ENCODE measurements around the gene NHLH1. TPM values are rescaled to one million over a fixed set of nuclear protein-coding genes. Genes with fewer than 3 reads are reported as not detected.
A peak's percentile ranks its signal among the peaks of the same experiment; 100 is the strongest.

The NHLH1 gene
- total and polyA plus RNA-seq, 5 donors from 2014 or later, result 0.06 TPM; not detected in 4

- Histone ChIP-seq H3K36me3 (ENCODE audit: control insufficient read depth, insufficient read depth, low read length) (peaks cover 56% of the 10 kb centered on the region), H3K27me3 (ENCODE audit: control insufficient read depth, insufficient read depth, low read length) (no peaks in the 10 kb centered on the region), H3K9me3 (ENCODE audit: control insufficient read depth in 2 of 2, low read length in 2 of 2) (no peaks in the 10 kb centered on the region), H3K27ac (ENCODE audit: insufficient read depth, low read length, poor library complexity, severe bottlenecking) (no peak overlapping the region), H3K4me3 (ENCODE audit: low read depth, low read length) (no peak overlapping the region), H3K4me1 (ENCODE audit: control insufficient read depth, insufficient read depth, low read length, poor library complexity, severe bottlenecking) (peaks cover 16% of the 10 kb centered on the region)
- Mint-ChIP-seq H3K4me1 (peaks cover 14 to 50% (median 35%) of the 10 kb centered on the region in 4 donors), H3K27me3 (peaks cover 4% of the 10 kb centered on the region), H3K9me3 (peaks cover 0 to 2% (median 0%) of the 10 kb centered on the region in 7 donors), H3K27ac (no peak overlapping the region), H3K36me3 (peaks cover 36% of the 10 kb centered on the region), H3K4me3 (peak overlapping the region in 1 of 4 donors; percentile 71)
- no peak for ATAC-seq (ENCODE audit: low read depth in 2 of 2)
- no peak for DNase-seq
Observed at GRCh38 chr1:160346958-160347357, 19.9 kb upstream of the NHLH1 start.

GRCh38 chr1:160351629-160352028 is 15.2 kb upstream of the NHLH1 start:
- ATAC-seq (ENCODE audit: low read depth in 2 of 2), result no peak

GRCh38 chr1:160352555-160352954 is 14.3 kb upstream of the NHLH1 start:
- ATAC-seq (ENCODE audit: low read depth in 2 of 2) (no peak), DNase-seq (no peak)
- H3K4me1 ChIP-seq (ENCODE audit: control insufficient read depth, insufficient read depth, low read length, poor library complexity, severe bottlenecking), result no peaks in the 10 kb centered on the region
- no peak overlapping the region for H3K4me3 ChIP-seq (ENCODE audit: low read depth, low read length)
- H3K27ac ChIP-seq (ENCODE audit: insufficient read depth, low read length, poor library complexity, severe bottlenecking), result no peak overlapping the region
- H3K9me3 ChIP-seq (ENCODE audit: control insufficient read depth in 2 of 2, low read length in 2 of 2), result no peaks in the 10 kb centered on the region
- no peak overlapping the region for H3K27ac Mint-ChIP-seq
- no peaks in the 10 kb centered on the region for H3K27me3 Mint-ChIP-seq
- H3K36me3 ChIP-seq (ENCODE audit: control insufficient read depth, insufficient read depth, low read length), result peaks cover 97% of the 10 kb centered on the region
- peaks cover 0 to 11% (median 4%) of the 10 kb centered on the region in 4 donors for H3K4me1 Mint-ChIP-seq
- peaks cover 66% of the 10 kb centered on the region for H3K36me3 Mint-ChIP-seq
- no peaks in the 10 kb centered on the region for H3K27me3 ChIP-seq (ENCODE audit: control insufficient read depth, insufficient read depth, low read length)
- no peaks in the 10 kb centered on the region for H3K9me3 Mint-ChIP-seq
- H3K4me3 Mint-ChIP-seq, result peak overlapping the region in 1 of 4 donors; percentile 32

More at GRCh38 chr1:160351629-160352028, 15.2 kb upstream of the NHLH1 start:
- Histone ChIP-seq H3K4me1 (ENCODE audit: control insufficient read depth, insufficient read depth, low read length, poor library complexity, severe bottlenecking) (no peaks in the 10 kb centered on the region), H3K36me3 (ENCODE audit: control insufficient read depth, insufficient read depth, low read length) (peaks cover 95% of the 10 kb centered on the region), H3K27me3 (ENCODE audit: control insufficient read depth, insufficient read depth, low read length) (no peaks in the 10 kb centered on the region), H3K27ac (ENCODE audit: insufficient read depth, low read length, poor library complexity, severe bottlenecking) (no peak overlapping the region), H3K4me3 (ENCODE audit: low read depth, low read length) (no peak overlapping the region), H3K9me3 (ENCODE audit: control insufficient read depth in 2 of 2, low read length in 2 of 2) (no peaks in the 10 kb centered on the region)
- Mint-ChIP-seq H3K4me3 (no peak overlapping the region), H3K27me3 (no peaks in the 10 kb centered on the region), H3K36me3 (peaks cover 65% of the 10 kb centered on the region), H3K4me1 (peaks cover 5 to 21% (median 11%) of the 10 kb centered on the region in 4 donors), H3K9me3 (no peaks in the 10 kb centered on the region), H3K27ac (no peak overlapping the region)
- DNase-seq, result no peak

GRCh38 chr1:160353223-160353622 is 13.6 kb upstream of the NHLH1 start:
- Mint-ChIP-seq H3K36me3 (peaks cover 68% of the 10 kb centered on the region), H3K27me3 (no peaks in the 10 kb centered on the region), H3K4me3 (no peak overlapping the region), H3K27ac (peak overlapping the region in 1 of 3 donors; percentile 38), H3K4me1 (peaks cover 0 to 6% (median 4%) of the 10 kb centered on the region in 4 donors), H3K9me3 (no peaks in the 10 kb centered on the region)
- Histone ChIP-seq H3K27ac (ENCODE audit: insufficient read depth, low read length, poor library complexity, severe bottlenecking) (no peak overlapping the region), H3K27me3 (ENCODE audit: control insufficient read depth, insufficient read depth, low read length) (no peaks in the 10 kb centered on the region), H3K36me3 (ENCODE audit: control insufficient read depth, insufficient read depth, low read length) (peaks cover 98% of the 10 kb centered on the region), H3K4me1 (ENCODE audit: control insufficient read depth, insufficient read depth, low read length, poor library complexity, severe bottlenecking) (no peaks in the 10 kb centered on the region), H3K9me3 (ENCODE audit: control insufficient read depth in 2 of 2, low read length in 2 of 2) (no peaks in the 10 kb centered on the region), H3K4me3 (ENCODE audit: low read depth, low read length) (no peak overlapping the region)
- no peak for DNase-seq
- ATAC-seq (ENCODE audit: low read depth in 2 of 2), result no peak

GRCh38 chr1:160354388-160354985 is 12.4 kb upstream of the NHLH1 start:
- no peaks in the 10 kb centered on the region for H3K9me3 ChIP-seq (ENCODE audit: control insufficient read depth in 2 of 2, low read length in 2 of 2)
- Mint-ChIP-seq H3K27me3 (no peaks in the 10 kb centered on the region), H3K9me3 (no peaks in the 10 kb centered on the region), H3K36me3 (peaks cover 71% of the 10 kb centered on the region), H3K27ac (peak overlapping the region in 2 of 3 donors; percentile 5 to 13), H3K4me1 (peaks cover 0 to 7% (median 1%) of the 10 kb centered on the region in 4 donors), H3K4me3 (no peak overlapping the region)
- H3K36me3 ChIP-seq (ENCODE audit: control insufficient read depth, insufficient read depth, low read length), result peaks cover 95% of the 10 kb centered on the region
- no peak overlapping the region for H3K4me3 ChIP-seq (ENCODE audit: low read depth, low read length)
- no peak overlapping the region for H3K27ac ChIP-seq (ENCODE audit: insufficient read depth, low read length, poor library complexity, severe bottlenecking)
- DNase-seq (peak in 2 of 3 donors; percentile 9 to 37), ATAC-seq (ENCODE audit: low read depth in 2 of 2) (no peak)
- no peaks in the 10 kb centered on the region for H3K27me3 ChIP-seq (ENCODE audit: control insufficient read depth, insufficient read depth, low read length)
- no peaks in the 10 kb centered on the region for H3K4me1 ChIP-seq (ENCODE audit: control insufficient read depth, insufficient read depth, low read length, poor library complexity, severe bottlenecking)

GRCh38 chr1:160357286-160358002 is 9.4 kb upstream of the NHLH1 start:
- Mint-ChIP-seq H3K36me3 (peaks cover 64% of the 10 kb centered on the region), H3K4me1 (peaks cover 0 to 4% (median 0%) of the 10 kb centered on the region in 4 donors), H3K4me3 (no peak overlapping the region), H3K27me3 (no peaks in the 10 kb centered on the region), H3K9me3 (no peaks in the 10 kb centered on the region), H3K27ac (peak overlapping the region in 1 of 3 donors; percentile 36)
- ATAC-seq (ENCODE audit: low read depth in 2 of 2), result no peak
- H3K27me3 ChIP-seq (ENCODE audit: control insufficient read depth, insufficient read depth, low read length), result no peaks in the 10 kb centered on the region
- no peak overlapping the region for H3K4me3 ChIP-seq (ENCODE audit: low read depth, low read length)
- H3K4me1 ChIP-seq (ENCODE audit: control insufficient read depth, insufficient read depth, low read length, poor library complexity, severe bottlenecking), result no peaks in the 10 kb centered on the region
- no peaks in the 10 kb centered on the region for H3K9me3 ChIP-seq (ENCODE audit: control insufficient read depth in 2 of 2, low read length in 2 of 2)
- H3K27ac ChIP-seq (ENCODE audit: insufficient read depth, low read length, poor library complexity, severe bottlenecking), result no peak overlapping the region
- peaks cover 77% of the 10 kb centered on the region for H3K36me3 ChIP-seq (ENCODE audit: control insufficient read depth, insufficient read depth, low read length)
- DNase-seq, result no peak

GRCh38 chr1:160358073-160358472 is 8.8 kb upstream of the NHLH1 start:
- Histone ChIP-seq H3K4me3 (ENCODE audit: low read depth, low read length) (no peak overlapping the region), H3K4me1 (ENCODE audit: control insufficient read depth, insufficient read depth, low read length, poor library complexity, severe bottlenecking) (no peaks in the 10 kb centered on the region), H3K27me3 (ENCODE audit: control insufficient read depth, insufficient read depth, low read length) (no peaks in the 10 kb centered on the region), H3K36me3 (ENCODE audit: control insufficient read depth, insufficient read depth, low read length) (peaks cover 71% of the 10 kb centered on the region), H3K9me3 (ENCODE audit: control insufficient read depth in 2 of 2, low read length in 2 of 2) (no peaks in the 10 kb centered on the region), H3K27ac (ENCODE audit: insufficient read depth, low read length, poor library complexity, severe bottlenecking) (no peak overlapping the region)
- H3K9me3 Mint-ChIP-seq, result no peaks in the 10 kb centered on the region
- no peak for ATAC-seq (ENCODE audit: low read depth in 2 of 2)
- H3K36me3 Mint-ChIP-seq, result peaks cover 58% of the 10 kb centered on the region
- DNase-seq, result no peak
- no peaks in the 10 kb centered on the region for H3K27me3 Mint-ChIP-seq
- H3K4me1 Mint-ChIP-seq, result peaks cover 0 to 4% (median 0%) of the 10 kb centered on the region in 4 donors
- no peak overlapping the region for H3K4me3 Mint-ChIP-seq
- no peak overlapping the region for H3K27ac Mint-ChIP-seq
